Stimulated activated CD8-positive, alpha-beta memory T cell treated with anti-CD3 and anti-CD28 coated beads, Interleukin-15, amount 100 ng/mL, for 48 hours (primary cell): ENCODE data around the gene SLC22A3.
"Not testable (repeated sequence)": the region's sequence is repeated elsewhere in the genome, so short reads cannot be mapped to it uniquely, and the experiment has no call there.

ENCODE experiments used
- DNase-seq, 2 donors: peaks; one replicate each; pipeline ENCODE4 v3.0.0-alpha.2; 2020; ENCODE audit warnings: low read depth in 2 of 2

The SLC22A3 gene

GRCh38 chr6:160348223-160349019 is at the start of gene SLC22A3:
TSS of gene SLC22A3 (plus strand) at chr6:160348378. CDS start at chr6:160348420, 42 bp downstream.
- no peak for DNase-seq

GRCh38 chr6:160299559-160299958 is 48.6 kb upstream of the SLC22A3 start:
- no peak for DNase-seq

GRCh38 chr6:160300076-160300695 is 48.0 kb upstream of the SLC22A3 start:
- no peak for DNase-seq

GRCh38 chr6:160301339-160301738 is 46.8 kb upstream of the SLC22A3 start:
- no peak for DNase-seq

- not testable (repeated sequence) for DNase-seq
These were observed 45.6 kb upstream of the SLC22A3 start for GRCh38 chr6:160302431-160303082.

GRCh38 chr6:160303806-160304205 is 44.4 kb upstream of the SLC22A3 start:
- no peak for DNase-seq

GRCh38 chr6:160305926-160306713 is 42.1 kb upstream of the SLC22A3 start:
- no peak for DNase-seq

GRCh38 chr6:160309718-160310117 is 38.5 kb upstream of the SLC22A3 start:
- no peak for DNase-seq

- DNase-seq: no peak
These were observed 35.3 kb upstream of the SLC22A3 start for GRCh38 chr6:160312900-160313299.

GRCh38 chr6:160315310-160315709 is 32.9 kb upstream of the SLC22A3 start:
- DNase-seq: no peak

- no peak for DNase-seq
These were observed 31.9 kb upstream of the SLC22A3 start for GRCh38 chr6:160316261-160316660.

- no peak for DNase-seq
These were observed 28.9 kb upstream of the SLC22A3 start for GRCh38 chr6:160319246-160319645.

- no peak for DNase-seq
These were observed 26.3 kb upstream of the SLC22A3 start for GRCh38 chr6:160321729-160322505.

GRCh38 chr6:160327981-160328380 is 20.2 kb upstream of the SLC22A3 start:
- DNase-seq: no peak

- no peak for DNase-seq
These were observed 19.7 kb upstream of the SLC22A3 start for GRCh38 chr6:160328447-160328846.

GRCh38 chr6:160329188-160329587 is 19.0 kb upstream of the SLC22A3 start:
- DNase-seq: no peak

GRCh38 chr6:160330619-160331018 is 17.6 kb upstream of the SLC22A3 start:
- DNase-seq: no peak

GRCh38 chr6:160331204-160331603 is 17.0 kb upstream of the SLC22A3 start:
- no peak for DNase-seq

- DNase-seq: no peak
These were observed 16.4 kb upstream of the SLC22A3 start for GRCh38 chr6:160331753-160332152.

- no peak for DNase-seq
These were observed 15.1 kb upstream of the SLC22A3 start for GRCh38 chr6:160333101-160333500.

GRCh38 chr6:160333841-160334240 is 14.3 kb upstream of the SLC22A3 start:
- no peak for DNase-seq
